Peyer's patch (tissue), 4 donors: ENCODE data around the gene PAQR3. TPM values are rescaled to one million over a fixed set of nuclear protein-coding genes. Genes with fewer than 3 reads are reported as not detected.

Source experiments
- DNase-seq, 3 donors: peaks; one replicate each; pipeline ENCODE4 v3.0.0-alpha.2; 2017 to 2019
- H3K27ac ChIP-seq, 4 donors: fragments of 200-600 bp; sonication (generic); one replicate each; pipeline ENCODE4 v1.5.1; 2016 to 2019
- H3K27me3 ChIP-seq, 2 donors: fragments of 200-600 bp; sonication (generic); one replicate each; pipeline ENCODE4 v1.5.1; 2019
- H3K36me3 ChIP-seq, 3 donors: fragments of 200-600 bp; sonication (generic); one replicate each; pipeline ENCODE4 v1.5.1; 2016 to 2019
- H3K4me1 ChIP-seq, 4 donors: fragments of 200-600 bp; sonication (generic); one replicate each; pipeline ENCODE4 v1.5.1; 2016 to 2019
- H3K4me3 ChIP-seq, 4 donors: fragments of 200-600 bp; sonication (generic); 1 replicate in 3 of 4; 2 replicates in 1 of 4; pipeline ENCODE4 v1.5.1; 2016 to 2019; ENCODE audit warnings: mild to moderate bottlenecking in 1 of 4
- H3K9me3 ChIP-seq, 4 donors: fragments of 200-600 bp; sonication (generic); one replicate each; pipeline ENCODE4 v1.5.1; 2016 to 2019; ENCODE audit warnings: mild to moderate bottlenecking in 1 of 4
- POLR2A ChIP-seq, 2 donors: fragments of 450-650 bp; IDR thresholded peaks; one replicate each; pipeline ENCODE4 v1.5.1; 2017; ENCODE audit warnings: antibody characterized with exemption in 2 of 2, mild to moderate bottlenecking in 2 of 2, moderate library complexity in 2 of 2
- total RNA-seq, 4 donors: library from RNA; depleted of rRNA; stranded (reverse); fragments of >200 nt; gene quantifications; one replicate each; pipeline ENCODE4 v1.1.0, GENCODE V29; 2016
- TF ChIP-seq, protein P1 (sequence below), 6 experiments: fragments of 450-650 bp in 4 of 6; fragments of 200-600 bp in 2 of 6; sonication (generic) in 1 of 6; IDR thresholded peaks; one replicate each; pipeline ENCODE4 v1.5.1; 2017 to 2019; ENCODE audit warnings: antibody characterized with exemption in 6 of 6, mild to moderate bottlenecking in 3 of 6, moderate library complexity in 1 of 6

PAQR3 gene
- total RNA-seq, 4 donors from 2014 or later = 12.9 to 31.5 (median 19.7) TPM

DNA sequence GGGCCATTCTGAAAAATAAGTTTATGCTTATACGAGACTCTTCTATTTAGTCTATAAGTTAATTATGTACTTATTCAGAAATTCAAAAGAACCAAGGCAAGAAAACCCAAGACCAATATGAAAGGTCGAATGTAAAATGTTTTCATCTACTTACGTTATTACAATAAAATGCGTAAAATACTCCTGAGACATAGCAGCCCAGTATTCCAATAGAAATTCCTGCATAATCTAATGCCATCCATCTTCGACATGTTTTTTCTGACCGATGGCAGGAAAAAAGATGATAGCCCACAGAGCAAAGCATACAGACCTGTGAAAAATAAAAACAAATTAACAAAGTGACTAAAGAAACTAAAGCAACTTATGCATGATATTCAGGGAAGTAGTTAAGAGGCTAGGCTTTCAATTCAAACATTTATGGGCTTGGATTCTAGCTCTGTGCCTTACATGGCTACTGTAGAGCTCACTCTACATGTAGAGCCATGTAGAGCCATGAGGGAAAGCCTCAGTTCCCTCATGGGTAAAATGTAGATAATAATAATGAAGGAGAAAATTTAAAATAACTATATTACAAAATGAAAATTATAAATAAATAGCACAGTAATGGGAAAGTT lies 9.1 kb downstream of the PAQR3 start:
- H3K4me1 ChIP-seq = no peaks in the 10 kb centered on the region
- H3K36me3 ChIP-seq = peaks cover 0 to 20% (median 0%) of the 10 kb centered on the region in 3 donors
- no peaks in the 10 kb centered on the region for H3K27me3 ChIP-seq
- no peak overlapping the region for H3K4me3 ChIP-seq
- no peak for DNase-seq
- no peak overlapping the region for H3K27ac ChIP-seq
- H3K9me3 ChIP-seq = no peaks in the 10 kb centered on the region
- TF ChIP-seq POLR2A (IDR thresholded peaks at IDR 0.05) = no peak
- TF ChIP-seq, protein P1, sequence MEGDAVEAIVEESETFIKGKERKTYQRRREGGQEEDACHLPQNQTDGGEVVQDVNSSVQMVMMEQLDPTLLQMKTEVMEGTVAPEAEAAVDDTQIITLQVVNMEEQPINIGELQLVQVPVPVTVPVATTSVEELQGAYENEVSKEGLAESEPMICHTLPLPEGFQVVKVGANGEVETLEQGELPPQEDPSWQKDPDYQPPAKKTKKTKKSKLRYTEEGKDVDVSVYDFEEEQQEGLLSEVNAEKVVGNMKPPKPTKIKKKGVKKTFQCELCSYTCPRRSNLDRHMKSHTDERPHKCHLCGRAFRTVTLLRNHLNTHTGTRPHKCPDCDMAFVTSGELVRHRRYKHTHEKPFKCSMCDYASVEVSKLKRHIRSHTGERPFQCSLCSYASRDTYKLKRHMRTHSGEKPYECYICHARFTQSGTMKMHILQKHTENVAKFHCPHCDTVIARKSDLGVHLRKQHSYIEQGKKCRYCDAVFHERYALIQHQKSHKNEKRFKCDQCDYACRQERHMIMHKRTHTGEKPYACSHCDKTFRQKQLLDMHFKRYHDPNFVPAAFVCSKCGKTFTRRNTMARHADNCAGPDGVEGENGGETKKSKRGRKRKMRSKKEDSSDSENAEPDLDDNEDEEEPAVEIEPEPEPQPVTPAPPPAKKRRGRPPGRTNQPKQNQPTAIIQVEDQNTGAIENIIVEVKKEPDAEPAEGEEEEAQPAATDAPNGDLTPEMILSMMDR (IDR thresholded peaks at IDR 0.05) = no peak

DNA sequence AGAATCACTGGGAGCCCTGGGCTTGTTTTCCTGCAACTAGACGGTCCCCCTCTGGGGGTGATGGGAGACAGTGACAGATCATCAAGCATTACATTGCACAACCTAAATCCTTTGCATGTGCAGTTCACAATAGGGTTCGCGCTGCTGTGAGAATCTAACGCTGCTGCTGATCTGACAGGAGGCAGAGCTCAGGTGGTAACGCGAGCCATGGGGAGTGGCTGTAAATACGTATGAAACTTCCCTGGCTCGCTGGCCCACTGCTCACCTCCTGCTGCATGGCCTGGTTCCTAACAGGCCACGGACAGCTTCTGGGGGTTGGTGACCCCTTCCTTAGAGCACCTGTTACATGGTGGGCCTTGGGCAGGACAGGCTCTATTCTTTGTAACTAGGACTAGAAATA lies 10.4 kb downstream of the PAQR3 start:
- Histone ChIP-seq H3K9me3 (no peaks in the 10 kb centered on the region), H3K36me3 (peaks cover 0 to 20% (median 0%) of the 10 kb centered on the region in 3 donors), H3K4me3 (no peak overlapping the region), H3K27me3 (no peaks in the 10 kb centered on the region), H3K4me1 (no peaks in the 10 kb centered on the region), H3K27ac (no peak overlapping the region)
- TF ChIP-seq, protein P1 (IDR thresholded peaks at IDR 0.05) = no peak
- no peak for TF ChIP-seq POLR2A (IDR thresholded peaks at IDR 0.05)
- no peak for DNase-seq

DNA sequence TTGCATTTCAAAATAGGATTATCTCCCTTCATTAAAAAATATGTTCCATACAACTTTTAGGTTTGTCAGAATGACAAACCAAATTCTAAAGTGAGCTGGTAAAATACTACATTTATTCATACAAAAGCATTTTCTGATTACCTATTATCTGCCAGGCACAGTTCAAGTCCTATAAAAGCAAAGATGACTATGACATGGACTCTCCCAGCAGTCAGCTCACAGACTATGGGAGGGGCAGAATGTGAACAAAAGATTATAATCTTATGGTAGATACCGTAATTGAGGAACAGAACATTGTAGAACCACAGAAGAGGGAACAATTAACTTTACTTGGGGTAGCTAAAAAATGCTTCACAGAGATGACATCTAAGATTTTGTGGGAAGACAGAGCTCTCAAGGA lies 12.4 kb downstream of the PAQR3 start:
- DNase-seq = no peak
- no peaks in the 10 kb centered on the region for H3K4me1 ChIP-seq
- H3K9me3 ChIP-seq = no peaks in the 10 kb centered on the region
- no peak overlapping the region for H3K27ac ChIP-seq
- H3K36me3 ChIP-seq = peaks cover 0 to 20% (median 0%) of the 10 kb centered on the region in 3 donors
- TF ChIP-seq, protein P1 (IDR thresholded peaks at IDR 0.05) = no peak
- no peak for TF ChIP-seq POLR2A (IDR thresholded peaks at IDR 0.05)
- H3K4me3 ChIP-seq = no peak overlapping the region
- H3K27me3 ChIP-seq = no peaks in the 10 kb centered on the region

DNA sequence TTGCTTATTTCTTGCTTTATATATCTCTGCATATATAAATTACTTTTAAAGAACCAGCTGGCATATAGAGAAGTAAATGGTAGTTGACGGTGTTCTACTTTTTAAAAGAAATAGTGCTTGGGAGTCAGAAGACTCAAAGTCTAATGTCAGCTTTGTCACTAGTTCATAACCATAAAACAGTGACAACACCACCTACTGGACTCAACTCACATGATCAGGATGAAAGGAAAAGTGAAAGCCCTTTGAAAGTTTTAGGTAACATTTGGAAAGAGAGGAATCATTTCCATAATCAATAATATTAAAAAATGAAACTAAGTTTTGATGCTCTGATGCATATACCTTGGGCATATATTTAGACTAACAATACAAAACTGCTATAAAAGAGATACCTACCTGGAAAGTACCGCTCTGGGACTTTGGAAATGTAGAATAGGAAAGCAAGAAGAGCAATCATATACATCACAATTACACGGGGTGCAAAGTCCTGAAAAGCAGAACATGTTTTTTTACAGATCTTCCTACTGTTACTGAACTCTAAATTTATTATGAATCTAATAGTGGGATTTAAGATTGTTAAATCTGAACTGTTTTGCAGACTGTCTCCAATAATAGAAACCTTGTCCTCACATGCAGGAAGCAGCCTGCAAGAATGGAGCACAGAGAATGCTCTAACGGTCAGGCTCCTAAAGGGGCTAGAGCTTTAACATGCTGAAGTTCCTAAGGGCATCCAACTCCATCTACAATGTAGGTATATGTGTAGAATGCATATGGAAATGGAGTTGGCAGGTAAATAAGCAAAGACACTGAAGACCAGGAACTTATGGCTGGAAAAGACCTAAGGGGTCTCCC lies 15.6 kb downstream of the PAQR3 start:
- no peak for DNase-seq
- H3K9me3 ChIP-seq = no peaks in the 10 kb centered on the region
- no peaks in the 10 kb centered on the region for H3K4me1 ChIP-seq
- H3K36me3 ChIP-seq = peaks cover 0 to 10% (median 0%) of the 10 kb centered on the region in 3 donors
- no peak for TF ChIP-seq POLR2A (IDR thresholded peaks at IDR 0.05)
- TF ChIP-seq, protein P1 (IDR thresholded peaks at IDR 0.05) = peak in 3 of 6 experiments; percentile 32 to 50 (median 41)
- H3K27ac ChIP-seq = peak overlapping the region in 2 of 4 donors; percentile 14 to 20
- no peaks in the 10 kb centered on the region for H3K27me3 ChIP-seq
- H3K4me3 ChIP-seq = peak overlapping the region in 2 of 4 donors; percentile 5 to 32

DNA sequence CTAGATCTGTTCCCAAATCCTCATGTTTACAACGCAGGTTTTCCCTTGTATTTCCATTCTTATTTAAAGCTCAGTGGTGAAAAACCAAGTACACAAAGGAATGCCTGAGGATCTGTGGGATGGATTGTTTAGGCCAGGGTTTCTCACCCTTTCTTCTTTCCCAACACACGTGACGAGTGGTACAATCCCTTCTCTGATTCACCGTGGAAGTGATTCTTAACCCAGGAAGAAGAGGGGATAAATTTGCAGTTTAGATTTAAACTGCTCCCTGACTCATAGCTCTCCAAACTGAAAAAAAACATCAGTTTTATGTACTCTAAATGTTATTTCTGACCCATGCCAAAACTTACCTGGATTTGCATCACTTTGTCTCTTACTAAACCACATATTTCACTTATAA lies 17.0 kb downstream of the PAQR3 start:
- no peak for TF ChIP-seq POLR2A (IDR thresholded peaks at IDR 0.05)
- TF ChIP-seq, protein P1 (IDR thresholded peaks at IDR 0.05) = no peak
- Histone ChIP-seq H3K36me3 (peaks cover 0 to 10% (median 0%) of the 10 kb centered on the region in 3 donors), H3K9me3 (no peaks in the 10 kb centered on the region), H3K27me3 (no peaks in the 10 kb centered on the region), H3K4me1 (no peaks in the 10 kb centered on the region), H3K27ac (no peak overlapping the region), H3K4me3 (no peak overlapping the region)
- no peak for DNase-seq
